A549 (cell line): ENCODE results near the gene ZNF79.

Experiments used
- EP300 ChIP-seq, 2 experiments: fragments of >200 bp; sonication (Bioruptor Twin); formaldehyde crosslinking; IDR thresholded peaks; 2 replicates in 1 of 2; 3 replicates in 1 of 2; pipeline ENCODE4 v1.6.1; 2016 to 2017
- MYC ChIP-seq: IDR thresholded peaks from 2 replicates; pipeline ENCODE4 v1.6.1; 2012; ENCODE audit warnings: mild to moderate bottlenecking, inconsistent platforms, low read length, improper control_type of control experiment, borderline replicate concordance
- NR3C1 ChIP-seq: fragments of >200 bp; sonication (Bioruptor Twin); formaldehyde crosslinking; IDR thresholded peaks from 3 replicates; pipeline ENCODE4 v1.6.1; 2017
- POLR2A ChIP-seq: IDR thresholded peaks from 2 replicates; pipeline ENCODE4 v1.6.1; 2012; ENCODE audit warnings: mild to moderate bottlenecking, low read length
- RFX5 ChIP-seq: fragments of 450-650 bp; IDR thresholded peaks from 2 replicates; pipeline ENCODE4 v1.7.1; 2014; ENCODE audit warnings: antibody characterized with exemption, mild to moderate bottlenecking, moderate library complexity
- TF ChIP-seq, protein P1 (sequence below): fragments of >200 bp; sonication (Bioruptor Twin); formaldehyde crosslinking; IDR thresholded peaks from 3 replicates; pipeline ENCODE4 v1.5.1; 2016

DNA sequence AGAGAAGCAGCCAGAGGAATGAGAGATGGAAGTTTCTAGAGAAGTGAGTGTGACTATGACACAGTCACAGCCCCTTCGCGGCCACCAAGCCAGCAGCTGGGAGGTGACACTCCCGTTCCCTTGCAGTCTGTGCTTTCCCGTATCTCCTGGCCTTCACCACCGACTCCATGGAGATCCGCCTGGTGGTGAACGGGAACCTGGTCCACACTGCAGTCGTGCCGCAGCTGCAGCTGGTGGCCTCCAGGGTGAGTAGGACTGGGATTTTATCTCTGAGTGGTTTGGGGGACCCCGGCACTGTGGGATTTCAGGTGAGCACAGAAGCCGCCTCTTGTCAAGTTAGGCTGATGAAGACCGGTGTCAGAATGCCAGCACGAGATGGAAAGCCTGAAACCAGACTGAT, 39.3 kb upstream of the ZNF79 start:
- TF ChIP-seq, protein P1, sequence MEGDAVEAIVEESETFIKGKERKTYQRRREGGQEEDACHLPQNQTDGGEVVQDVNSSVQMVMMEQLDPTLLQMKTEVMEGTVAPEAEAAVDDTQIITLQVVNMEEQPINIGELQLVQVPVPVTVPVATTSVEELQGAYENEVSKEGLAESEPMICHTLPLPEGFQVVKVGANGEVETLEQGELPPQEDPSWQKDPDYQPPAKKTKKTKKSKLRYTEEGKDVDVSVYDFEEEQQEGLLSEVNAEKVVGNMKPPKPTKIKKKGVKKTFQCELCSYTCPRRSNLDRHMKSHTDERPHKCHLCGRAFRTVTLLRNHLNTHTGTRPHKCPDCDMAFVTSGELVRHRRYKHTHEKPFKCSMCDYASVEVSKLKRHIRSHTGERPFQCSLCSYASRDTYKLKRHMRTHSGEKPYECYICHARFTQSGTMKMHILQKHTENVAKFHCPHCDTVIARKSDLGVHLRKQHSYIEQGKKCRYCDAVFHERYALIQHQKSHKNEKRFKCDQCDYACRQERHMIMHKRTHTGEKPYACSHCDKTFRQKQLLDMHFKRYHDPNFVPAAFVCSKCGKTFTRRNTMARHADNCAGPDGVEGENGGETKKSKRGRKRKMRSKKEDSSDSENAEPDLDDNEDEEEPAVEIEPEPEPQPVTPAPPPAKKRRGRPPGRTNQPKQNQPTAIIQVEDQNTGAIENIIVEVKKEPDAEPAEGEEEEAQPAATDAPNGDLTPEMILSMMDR = no peak
- TF ChIP-seq MYC (no peak), EP300 (IDR thresholded peaks at IDR 0.05) (no peak), RFX5 (no peak), POLR2A (no peak), NR3C1 (no peak)
